Panc1 (cell line): ENCODE results near the gene ELL2.

Source experiments
- CTCF ChIP-seq: fragments of 450-650 bp; IDR thresholded peaks from 2 replicates; pipeline ENCODE4 v1.5.1; 2017; ENCODE audit warnings: mild to moderate bottlenecking
- POLR2AphosphoS5 ChIP-seq: IDR thresholded peaks from 2 replicates; pipeline ENCODE4 v1.6.1; 2012; ENCODE audit warnings: mild to moderate bottlenecking, low read depth, low read length, moderate library complexity
- REST ChIP-seq, 2 experiments: IDR thresholded peaks; 2 replicates each; pipeline ENCODE4 v1.6.1; 2011 to 2012; ENCODE audit warnings: low read depth in 2 of 2, control low read depth in 1 of 2, low read length in 1 of 2, mild to moderate bottlenecking in 1 of 2, moderate library complexity in 1 of 2; ENCODE audit not compliant: insufficient read depth in 1 of 2
- SIN3A ChIP-seq: IDR thresholded peaks from 2 replicates; pipeline ENCODE4 v1.6.1; 2012; ENCODE audit warnings: low read depth, mild to moderate bottlenecking, low read length, moderate library complexity, borderline replicate concordance; ENCODE audit not compliant: insufficient read depth

DNA sequence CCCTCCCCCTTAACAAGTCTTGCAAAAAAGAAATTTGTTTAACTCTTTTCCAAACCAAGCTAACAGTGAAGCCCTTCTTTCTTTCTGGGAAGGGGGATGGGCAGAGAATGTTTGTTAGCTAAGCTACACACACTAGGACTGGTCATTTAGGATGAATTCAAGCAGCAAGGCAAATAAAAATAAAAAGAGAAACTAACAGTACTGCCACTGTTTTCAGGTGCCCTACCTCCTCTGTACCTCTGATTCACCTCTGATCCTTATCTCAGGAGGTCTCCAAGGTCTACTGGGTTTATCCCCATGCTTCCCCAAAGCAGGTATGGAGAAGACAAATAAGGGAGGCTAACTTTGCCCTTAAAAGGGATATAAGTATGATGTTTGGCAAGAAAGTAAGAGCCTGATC lies 52.9 kb downstream of the ELL2 start:
- TF ChIP-seq CTCF (no peak), SIN3A (no peak), POLR2AphosphoS5 (no peak), REST (IDR thresholded peaks at IDR 0.05; ENCODE audit: insufficient read depth in 1 of 2, low read depth in 2 of 2, low read length in 1 of 2) (no peak)
